Measurements from ENCODE around the gene SOD3.

The SOD3 gene

GRCh38 chr4:24794916-24795665, at the start of gene SOD3:
Gene SOD3, plus strand, starts transcription at chr4:24795573. Its CDS starts 3,949 bp downstream, at chr4:24799522.
- Histone ChIP-seq H3K4me1 (ENCODE audit: insufficient read depth, insufficient read length) (peaks cover 6% of the 10 kb centered on the region), H3K4me3 (ENCODE audit: insufficient read length, low read depth) (peak within 1 kb of the TSS; percentile 41), H3K9me3 (ENCODE audit: insufficient read depth, low read length) (no peaks in the 10 kb centered on the region), H3K9ac (ENCODE audit: insufficient read length, low read depth) (peak within 1 kb of the TSS; percentile 76), H3K27me3 (ENCODE audit: insufficient read depth, insufficient read length) (no peaks in the 10 kb centered on the region), H3K36me3 (ENCODE audit: insufficient read depth, insufficient read length, low read length) (no peaks in the 10 kb centered on the region)
- peak; percentile 67 for DNase-seq (ENCODE audit: low read depth, low spot score)
- TF ChIP-seq ZNF274 (IDR thresholded peaks at IDR 0.05; ENCODE audit: low read depth, low read length) (no peak), SUZ12 (IDR thresholded peaks at IDR 0.05; ENCODE audit: extremely low read depth, insufficient read depth, insufficient read length) (no peak), YY1 (IDR thresholded peaks at IDR 0.05; ENCODE audit: insufficient read depth, insufficient read length) (no peak)

GRCh38 chr4:24747234-24747975, 48.0 kb upstream of the SOD3 start:
- Histone ChIP-seq H3K4me3 (ENCODE audit: insufficient read length, low read depth) (no peak overlapping the region), H3K4me1 (ENCODE audit: insufficient read depth, insufficient read length) (no peaks in the 10 kb centered on the region), H3K36me3 (ENCODE audit: insufficient read depth, insufficient read length, low read length) (no peaks in the 10 kb centered on the region), H3K27me3 (ENCODE audit: insufficient read depth, insufficient read length) (no peaks in the 10 kb centered on the region), H3K9ac (ENCODE audit: insufficient read length, low read depth) (no peak overlapping the region), H3K9me3 (ENCODE audit: insufficient read depth, low read length) (no peaks in the 10 kb centered on the region)
- no peak for DNase-seq (ENCODE audit: low read depth, low spot score)
- TF ChIP-seq SUZ12 (IDR thresholded peaks at IDR 0.05; ENCODE audit: extremely low read depth, insufficient read depth, insufficient read length) (no peak), YY1 (IDR thresholded peaks at IDR 0.05; ENCODE audit: insufficient read depth, insufficient read length) (no peak), ZNF274 (IDR thresholded peaks at IDR 0.05; ENCODE audit: low read depth, low read length) (no peak)

GRCh38 chr4:24748023-24748422, 47.4 kb upstream of the SOD3 start:
- TF ChIP-seq YY1 (IDR thresholded peaks at IDR 0.05; ENCODE audit: insufficient read depth, insufficient read length) (no peak), ZNF274 (IDR thresholded peaks at IDR 0.05; ENCODE audit: low read depth, low read length) (no peak), SUZ12 (IDR thresholded peaks at IDR 0.05; ENCODE audit: extremely low read depth, insufficient read depth, insufficient read length) (no peak)
- H3K27me3 ChIP-seq (ENCODE audit: insufficient read depth, insufficient read length) = no peaks in the 10 kb centered on the region
- H3K9me3 ChIP-seq (ENCODE audit: insufficient read depth, low read length) = no peaks in the 10 kb centered on the region
- H3K4me3 ChIP-seq (ENCODE audit: insufficient read length, low read depth) = no peak overlapping the region
- no peaks in the 10 kb centered on the region for H3K4me1 ChIP-seq (ENCODE audit: insufficient read depth, insufficient read length)
- DNase-seq (ENCODE audit: low read depth, low spot score) = no peak
- no peaks in the 10 kb centered on the region for H3K36me3 ChIP-seq (ENCODE audit: insufficient read depth, insufficient read length, low read length)
- H3K9ac ChIP-seq (ENCODE audit: insufficient read length, low read depth) = no peak overlapping the region

- no peak overlapping the region for H3K9ac ChIP-seq (ENCODE audit: insufficient read length, low read depth)
- TF ChIP-seq ZNF274 (IDR thresholded peaks at IDR 0.05; ENCODE audit: low read depth, low read length) (no peak), SUZ12 (IDR thresholded peaks at IDR 0.05; ENCODE audit: extremely low read depth, insufficient read depth, insufficient read length) (no peak)
- no peak for DNase-seq (ENCODE audit: low read depth, low spot score)
- no peak overlapping the region for H3K4me3 ChIP-seq (ENCODE audit: insufficient read length, low read depth)
- H3K9me3 ChIP-seq (ENCODE audit: insufficient read depth, low read length) = no peaks in the 10 kb centered on the region
- H3K4me1 ChIP-seq (ENCODE audit: insufficient read depth, insufficient read length) = no peaks in the 10 kb centered on the region
- no peaks in the 10 kb centered on the region for H3K36me3 ChIP-seq (ENCODE audit: insufficient read depth, insufficient read length, low read length)
- no peaks in the 10 kb centered on the region for H3K27me3 ChIP-seq (ENCODE audit: insufficient read depth, insufficient read length)
Measured at GRCh38 chr4:24748758-24749350, 46.5 kb upstream of the SOD3 start.

- H3K27me3 ChIP-seq (ENCODE audit: insufficient read depth, insufficient read length) = no peaks in the 10 kb centered on the region
- no peaks in the 10 kb centered on the region for H3K36me3 ChIP-seq (ENCODE audit: insufficient read depth, insufficient read length, low read length)
- H3K4me3 ChIP-seq (ENCODE audit: insufficient read length, low read depth) = no peak overlapping the region
- H3K9ac ChIP-seq (ENCODE audit: insufficient read length, low read depth) = no peak overlapping the region
- H3K4me1 ChIP-seq (ENCODE audit: insufficient read depth, insufficient read length) = no peaks in the 10 kb centered on the region
- TF ChIP-seq ZNF274 (IDR thresholded peaks at IDR 0.05; ENCODE audit: low read depth, low read length) (no peak), YY1 (IDR thresholded peaks at IDR 0.05; ENCODE audit: insufficient read depth, insufficient read length) (no peak), SUZ12 (IDR thresholded peaks at IDR 0.05; ENCODE audit: extremely low read depth, insufficient read depth, insufficient read length) (no peak)
- no peak for DNase-seq (ENCODE audit: low read depth, low spot score)
- no peaks in the 10 kb centered on the region for H3K9me3 ChIP-seq (ENCODE audit: insufficient read depth, low read length)
Measured at GRCh38 chr4:24750106-24750505, 45.3 kb upstream of the SOD3 start.

- Histone ChIP-seq H3K36me3 (ENCODE audit: insufficient read depth, insufficient read length, low read length) (no peaks in the 10 kb centered on the region), H3K9me3 (ENCODE audit: insufficient read depth, low read length) (peaks cover 7% of the 10 kb centered on the region), H3K27me3 (ENCODE audit: insufficient read depth, insufficient read length) (no peaks in the 10 kb centered on the region), H3K4me3 (ENCODE audit: insufficient read length, low read depth) (no peak overlapping the region), H3K4me1 (ENCODE audit: insufficient read depth, insufficient read length) (no peaks in the 10 kb centered on the region), H3K9ac (ENCODE audit: insufficient read length, low read depth) (no peak overlapping the region)
- no peak for TF ChIP-seq ZNF274 (IDR thresholded peaks at IDR 0.05; ENCODE audit: low read depth, low read length)
- TF ChIP-seq YY1 (IDR thresholded peaks at IDR 0.05; ENCODE audit: insufficient read depth, insufficient read length) = no peak
- TF ChIP-seq SUZ12 (IDR thresholded peaks at IDR 0.05; ENCODE audit: extremely low read depth, insufficient read depth, insufficient read length) = no peak
- DNase-seq (ENCODE audit: low read depth, low spot score) = no peak
Measured at GRCh38 chr4:24751926-24752539, 43.3 kb upstream of the SOD3 start.

Measured in NT2/D1 (cell line).